CD1c-positive myeloid dendritic cell (primary cell): ENCODE data around the gene CDKN2B-AS1.
A peak's percentile ranks its signal among the peaks of the same experiment; 100 is the strongest.

ENCODE experiments used
- DNase-seq: peaks from one replicate; pipeline ENCODE4 v3.0.0-alpha.2; 2016; ENCODE audit errors: extremely low spot score

CDKN2B-AS1 gene

DNA sequence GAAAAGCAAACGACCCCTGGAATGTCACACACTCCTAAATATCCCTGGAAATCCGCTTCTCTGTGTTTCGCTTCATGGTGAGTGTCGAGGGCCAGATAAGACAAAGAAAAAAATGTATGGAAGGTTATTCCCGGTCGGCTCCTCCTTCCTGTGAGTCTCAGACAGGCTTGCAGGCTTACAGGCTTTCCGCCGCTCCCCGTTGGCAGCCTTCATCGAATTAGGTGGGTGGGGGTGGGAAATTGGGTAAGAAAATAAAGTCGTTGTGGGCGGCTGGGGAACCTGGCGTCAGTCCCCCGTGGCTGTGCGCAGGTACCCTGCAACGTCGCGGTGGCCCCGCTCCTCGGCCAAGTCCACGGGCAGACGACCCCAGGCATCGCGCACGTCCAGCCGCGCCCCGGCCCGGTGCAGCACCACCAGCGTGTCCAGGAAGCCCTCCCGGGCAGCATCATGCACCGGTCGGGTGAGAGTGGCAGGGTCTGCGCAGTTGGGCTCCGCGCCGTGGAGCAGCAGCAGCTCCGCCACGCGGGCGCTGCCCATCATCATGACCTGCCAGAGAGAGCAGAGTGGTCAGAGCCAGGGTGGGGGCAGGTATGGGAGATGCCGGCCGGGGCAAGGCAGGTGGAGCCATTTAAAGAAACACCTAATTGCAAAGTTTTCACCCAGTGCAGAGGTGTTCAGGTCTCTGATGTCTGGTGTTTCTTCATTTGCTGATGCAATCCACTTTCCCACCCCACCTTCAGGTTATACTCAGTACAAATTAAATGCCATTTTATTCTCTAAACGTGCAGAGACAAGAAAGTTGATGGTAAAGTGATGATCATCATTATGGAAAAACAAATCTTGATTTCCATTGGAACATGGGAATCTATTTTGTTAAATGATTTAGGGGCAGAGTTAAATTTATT is 11.4 kb downstream of the CDKN2B-AS1 start:
- no peak for DNase-seq

DNA sequence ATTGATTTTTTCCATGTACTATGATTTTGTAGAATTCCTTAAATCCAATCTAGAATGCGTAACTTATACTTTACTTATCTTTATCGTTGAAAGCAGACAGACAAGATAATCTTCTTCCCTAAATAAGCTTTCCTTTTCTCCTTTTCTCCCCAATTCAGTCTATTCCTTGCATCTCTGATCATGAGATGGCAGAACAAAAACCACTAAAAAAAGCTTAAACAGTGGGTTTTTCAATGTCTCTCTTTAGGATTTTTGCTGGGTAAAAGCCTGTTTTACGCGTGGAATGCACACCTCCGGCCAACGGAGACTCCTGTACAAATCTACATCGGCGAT is 13.8 kb downstream of the CDKN2B-AS1 start:
- DNase-seq = no peak

DNA sequence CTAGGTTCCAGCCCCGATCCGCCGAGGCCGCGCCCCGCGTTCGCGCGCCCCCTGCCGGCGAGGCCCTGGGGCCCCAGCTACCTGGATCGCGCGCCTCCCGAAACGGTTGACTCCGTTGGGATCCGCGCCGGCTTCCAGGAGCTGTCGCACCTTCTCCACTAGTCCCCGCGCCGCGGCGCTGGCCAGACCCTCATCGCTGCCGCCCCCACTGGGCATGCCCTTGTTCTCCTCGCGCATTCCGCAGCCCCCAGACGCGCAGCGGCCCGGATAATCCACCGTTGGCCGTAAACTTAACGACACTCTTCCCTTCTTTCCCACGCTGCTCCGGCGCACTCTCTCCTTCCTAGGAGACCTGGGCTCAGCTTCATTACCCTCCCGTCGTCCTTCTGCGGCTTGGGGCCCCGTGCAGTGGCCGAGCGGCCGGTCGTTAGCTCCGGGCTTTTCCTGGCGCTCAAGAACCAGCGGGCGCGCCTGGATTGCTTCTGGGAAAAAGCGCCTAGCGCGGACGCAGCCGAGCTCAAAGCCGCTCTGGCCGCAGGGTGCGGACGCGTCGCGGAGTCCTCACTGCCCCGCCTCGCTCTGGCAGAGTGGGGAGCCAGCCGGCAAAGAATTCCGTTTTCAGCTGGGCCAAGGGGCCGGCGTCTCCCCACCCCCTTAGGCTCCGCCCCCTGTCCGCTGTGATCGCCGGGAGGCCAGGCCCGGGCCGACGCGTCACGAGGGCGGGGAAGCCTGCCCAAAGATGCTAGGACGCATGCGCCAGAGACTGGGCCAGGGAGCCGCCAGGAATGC is 14.3 kb downstream of the CDKN2B-AS1 start, which contains the start of gene CDKN2B:
CDKN2B (minus strand) TSS at position 589 of the 789 bp plus-strand sequence; CDS start at position 237, 352 bp downstream.
- peak; percentile 94 for DNase-seq

DNA sequence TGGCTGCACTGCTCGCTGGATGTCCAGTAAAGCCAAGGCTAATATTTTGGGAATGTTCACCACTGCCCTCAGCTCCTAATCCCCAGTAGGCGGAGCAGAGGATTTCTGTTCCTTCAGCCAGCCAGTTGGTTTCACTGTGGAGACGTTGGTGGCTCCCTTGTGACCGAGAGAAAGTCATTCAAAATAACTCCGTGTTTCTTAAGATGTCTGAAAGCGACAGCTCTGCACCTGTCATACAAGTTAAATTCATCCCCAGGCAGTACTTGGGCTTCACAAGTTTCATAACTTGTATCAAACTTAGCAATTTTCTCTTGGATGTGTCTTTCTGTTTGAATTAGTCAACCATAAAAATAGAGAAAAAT is 14.9 kb downstream of the CDKN2B-AS1 start:
- DNase-seq = no peak

DNA sequence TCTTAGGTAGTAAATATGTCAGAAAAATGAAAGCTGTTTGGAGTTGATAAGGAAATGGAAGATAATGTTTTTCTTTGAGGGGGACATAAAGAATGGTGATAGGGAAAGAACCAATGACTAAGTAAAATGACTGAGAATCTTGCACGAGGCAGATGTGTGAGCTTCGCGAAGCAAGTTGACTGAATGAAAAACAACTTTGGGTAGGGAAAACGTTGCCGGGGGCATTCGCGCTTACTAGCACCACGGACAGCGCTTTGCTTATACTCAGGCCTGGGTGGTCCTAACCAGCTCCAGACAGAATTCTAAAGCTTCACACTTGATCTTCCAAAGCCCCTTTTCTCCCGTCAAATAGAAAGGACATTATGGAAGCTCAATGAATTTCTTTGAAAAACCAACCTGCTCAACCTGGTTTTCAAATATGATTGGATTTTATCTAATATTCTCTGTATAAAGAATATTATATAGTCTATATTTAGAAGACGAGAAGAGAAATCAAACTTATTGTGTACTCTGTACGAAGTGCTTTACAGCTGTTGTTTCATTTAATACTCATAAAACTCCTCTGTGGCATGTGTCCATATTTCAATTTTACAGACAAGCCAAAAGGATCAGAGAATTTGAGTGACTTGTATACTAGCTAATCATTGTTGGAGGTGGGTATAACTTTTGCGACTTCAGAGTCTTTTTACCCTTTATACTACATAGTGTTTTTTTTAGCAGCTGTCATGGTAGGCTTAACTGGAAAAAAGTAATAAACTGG is 16.5 kb downstream of the CDKN2B-AS1 start:
- no peak for DNase-seq

DNA sequence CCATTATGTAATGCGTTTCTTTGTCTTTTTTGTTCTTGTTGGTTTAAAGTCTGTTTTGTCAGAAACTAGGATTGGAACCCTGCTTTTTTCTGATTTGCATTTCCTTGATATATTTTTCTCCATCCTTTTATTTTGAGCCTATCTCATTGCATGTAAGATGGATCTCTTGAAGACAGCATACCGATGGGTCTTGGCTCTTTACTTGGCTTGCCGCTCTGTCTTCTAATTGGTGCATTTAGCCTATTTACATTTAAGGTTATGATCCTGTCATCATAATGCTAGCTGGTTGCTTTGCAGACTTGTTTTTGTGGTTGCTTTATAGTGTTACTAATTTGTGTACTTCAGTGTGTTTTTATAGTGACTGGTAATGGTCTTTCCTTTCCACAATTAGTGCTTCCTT is 27.8 kb downstream of the CDKN2B-AS1 start:
- DNase-seq = no peak

DNA sequence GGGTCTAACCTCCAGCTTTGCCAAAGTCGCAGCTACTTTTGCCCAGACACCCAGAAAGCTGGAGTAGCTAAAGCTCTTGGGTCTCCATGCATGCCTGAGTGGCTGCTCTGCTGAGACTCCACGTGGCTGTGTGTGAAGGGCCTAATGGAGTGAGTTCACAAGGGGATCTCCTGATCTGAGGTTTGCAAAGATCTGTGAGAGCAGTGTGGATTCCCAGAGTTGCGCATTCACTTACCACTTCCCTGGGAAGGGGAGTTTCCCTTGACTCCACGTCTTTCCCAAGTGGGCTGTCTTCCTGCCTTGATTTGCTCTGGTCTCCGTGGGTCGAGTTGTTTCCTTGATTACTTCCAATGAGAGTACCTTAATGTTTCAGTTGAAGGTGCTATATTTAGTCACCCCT is 32.1 kb downstream of the CDKN2B-AS1 start:
- DNase-seq = no peak

DNA sequence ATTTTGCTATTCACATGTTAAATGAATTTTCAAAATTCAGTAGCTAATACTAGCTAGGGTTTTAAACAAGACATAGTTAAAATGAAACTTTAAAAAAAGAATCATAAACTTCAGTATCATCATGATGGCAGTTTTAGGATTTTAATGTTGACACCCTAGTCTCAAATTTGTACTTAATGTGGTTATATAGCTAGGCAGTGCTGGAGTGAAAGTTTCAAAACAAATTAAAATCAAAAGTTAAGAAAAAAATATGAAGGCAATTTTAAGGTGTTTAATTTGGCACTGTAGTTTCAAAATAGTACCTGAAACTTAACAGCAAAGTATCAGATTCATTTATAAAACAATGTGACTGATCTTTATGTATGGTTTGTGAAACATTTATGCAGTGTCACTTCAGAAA is 33.8 kb downstream of the CDKN2B-AS1 start:
- DNase-seq = no peak

DNA sequence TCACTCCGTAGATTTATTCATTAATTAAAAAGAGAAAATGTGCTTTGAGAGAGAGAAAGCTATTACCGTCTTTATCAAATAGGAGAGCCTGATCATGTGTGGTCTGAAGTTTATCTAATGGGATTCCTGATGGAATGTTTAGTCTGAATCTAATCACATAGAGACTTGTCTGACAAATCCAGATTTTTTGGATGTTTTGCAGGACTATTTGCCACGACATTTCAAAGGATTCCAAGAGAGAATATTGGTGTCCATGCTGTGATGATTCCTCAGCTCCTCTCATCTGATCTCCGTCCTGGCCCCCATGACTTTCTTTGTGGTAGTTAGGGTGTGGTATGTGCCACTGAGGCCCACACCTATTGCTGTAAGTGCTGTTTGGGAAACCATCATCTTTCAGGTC is 34.6 kb downstream of the CDKN2B-AS1 start:
- no peak for DNase-seq

DNA sequence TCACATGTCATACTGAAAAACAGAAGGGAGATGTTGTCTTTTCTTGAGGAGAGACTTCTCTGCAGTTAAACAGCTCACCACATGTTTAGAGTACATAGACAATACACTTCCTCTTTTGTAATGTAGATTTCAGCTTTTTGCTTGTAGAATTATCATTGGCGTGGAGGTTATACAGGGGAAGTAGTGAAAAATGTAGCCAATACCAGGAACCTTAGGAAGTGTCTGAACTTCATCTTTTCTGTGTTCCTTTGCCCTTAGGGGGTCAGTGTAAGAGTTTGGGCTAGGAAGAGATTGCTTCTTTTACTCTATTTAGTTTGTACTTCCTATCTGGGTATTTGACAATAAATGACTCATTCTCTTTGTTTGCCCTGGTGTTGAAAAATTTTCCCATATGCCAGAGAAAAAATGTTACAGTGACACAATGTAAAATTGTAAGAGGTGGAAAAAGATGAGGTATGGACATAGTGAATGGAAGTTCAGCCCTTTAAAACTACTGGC is 35.6 kb downstream of the CDKN2B-AS1 start:
- DNase-seq = peak; percentile 84

DNA sequence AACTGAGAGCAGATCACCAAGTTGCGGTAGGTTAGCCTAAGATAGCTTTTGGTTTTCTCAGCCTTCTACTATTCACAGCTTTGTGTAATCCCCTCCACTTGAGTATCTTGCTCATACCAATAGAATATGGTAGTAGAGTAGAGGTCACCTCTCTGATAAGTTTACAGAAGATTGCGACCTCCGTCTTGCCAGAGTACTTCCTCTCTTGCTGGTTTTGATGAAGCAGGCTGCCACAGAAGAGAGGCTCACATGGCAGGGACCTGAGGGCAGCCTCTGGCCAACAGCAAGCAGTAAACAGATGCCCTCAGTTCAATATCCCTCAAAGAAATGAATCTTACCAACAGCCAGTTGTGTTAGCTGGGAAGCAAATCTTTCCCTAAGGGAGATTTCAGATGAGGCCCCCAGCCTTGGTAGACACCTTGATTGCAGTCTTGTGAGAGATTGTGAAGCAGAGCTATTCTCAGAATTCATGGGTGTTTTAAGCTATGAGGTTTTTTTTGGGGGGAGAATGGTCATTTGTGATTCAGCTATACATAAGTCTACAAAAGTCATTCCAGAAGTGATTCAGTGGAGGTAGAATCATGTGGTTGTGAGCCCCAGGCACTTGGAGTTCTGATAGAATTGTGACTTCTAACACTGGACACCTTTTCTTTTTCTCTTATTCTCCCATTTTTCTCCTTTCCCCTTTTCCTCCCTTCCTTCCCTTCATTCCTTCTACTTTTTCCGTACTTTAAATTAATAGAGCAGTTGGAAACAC is 37.2 kb downstream of the CDKN2B-AS1 start:
- DNase-seq = peak; percentile 16

DNA sequence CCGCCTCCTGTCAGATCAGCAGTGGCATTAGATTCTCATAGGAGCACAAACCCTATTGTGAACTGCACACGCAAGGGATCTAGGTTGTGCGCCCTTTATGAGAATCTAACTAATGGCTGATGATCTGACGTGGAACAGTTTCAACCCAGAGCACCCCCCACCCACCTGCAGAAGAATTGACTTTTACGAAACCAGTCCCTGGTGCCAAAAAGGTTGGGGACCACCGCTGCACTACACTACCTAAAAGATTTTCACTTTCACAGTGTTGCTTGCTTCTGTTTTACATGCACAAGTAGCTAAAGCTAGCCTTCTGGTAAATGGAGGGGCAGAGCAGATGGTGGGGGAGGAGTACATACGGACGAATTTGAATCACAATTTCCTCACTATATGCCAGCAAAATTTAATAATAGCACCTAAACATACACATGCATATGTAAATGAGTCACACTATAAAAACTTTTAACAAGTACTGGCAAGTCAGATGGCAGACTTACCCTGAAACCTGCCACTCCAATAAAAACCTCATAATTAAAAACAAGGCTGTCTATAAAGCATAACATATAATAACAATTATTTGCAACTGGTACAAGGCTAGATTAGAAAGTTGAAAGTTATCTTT is 38.5 kb downstream of the CDKN2B-AS1 start:
- DNase-seq = no peak

DNA sequence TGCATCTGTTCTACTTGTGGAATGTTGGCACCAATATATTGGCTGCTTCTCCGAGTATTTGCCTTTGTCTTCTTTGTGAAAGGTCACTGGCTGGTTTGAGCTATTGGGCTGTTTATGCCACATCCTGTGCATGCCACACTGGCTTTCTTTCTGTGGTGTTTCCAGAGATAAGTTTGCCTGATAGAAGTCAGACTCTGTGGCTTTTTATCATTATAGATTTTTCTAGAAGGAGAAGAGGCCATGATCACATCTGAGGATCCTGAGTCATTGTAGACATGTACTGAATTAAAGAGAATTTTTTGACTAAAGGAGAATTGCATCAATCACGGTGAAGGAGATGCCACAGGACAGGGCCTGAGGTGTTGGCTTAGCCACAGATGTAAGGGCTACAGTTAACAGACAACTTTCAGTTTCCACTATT is 41.0 kb downstream of the CDKN2B-AS1 start:
- DNase-seq = no peak

DNA sequence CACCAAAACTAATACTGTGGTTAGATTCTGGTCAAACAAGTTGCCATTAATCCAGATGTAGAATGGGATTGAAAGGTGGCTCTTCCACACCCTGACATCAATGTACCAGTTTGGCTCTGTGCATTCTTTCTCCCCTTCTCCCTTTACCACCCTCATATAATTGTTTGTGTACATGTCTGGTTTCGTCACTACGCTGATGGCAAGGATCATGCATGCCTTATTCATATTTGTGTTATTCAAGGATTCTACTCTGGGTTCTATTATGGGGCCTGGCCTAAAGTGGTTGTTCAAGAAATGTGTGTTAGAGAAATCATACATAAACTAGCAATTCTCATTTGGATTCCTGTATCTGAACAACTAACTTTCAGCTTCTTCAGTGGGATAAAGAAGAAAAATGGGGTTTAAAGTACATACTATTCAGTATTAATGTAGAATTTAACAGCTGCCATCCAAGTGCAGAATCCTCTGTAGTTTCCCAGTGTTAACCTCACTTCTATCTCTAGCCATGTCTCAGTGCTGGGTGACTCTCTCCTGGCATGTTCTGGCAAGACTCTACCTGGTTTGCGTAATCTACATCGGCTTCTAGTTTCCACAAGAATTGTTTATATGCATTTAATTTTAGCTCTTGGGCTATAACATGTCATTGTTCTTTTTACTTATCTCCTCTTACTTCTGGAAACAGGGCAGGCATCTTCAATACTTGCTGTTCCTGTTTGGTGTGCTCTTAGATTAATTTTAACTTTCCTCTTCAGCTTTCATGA is 42.5 kb downstream of the CDKN2B-AS1 start:
- DNase-seq = no peak

DNA sequence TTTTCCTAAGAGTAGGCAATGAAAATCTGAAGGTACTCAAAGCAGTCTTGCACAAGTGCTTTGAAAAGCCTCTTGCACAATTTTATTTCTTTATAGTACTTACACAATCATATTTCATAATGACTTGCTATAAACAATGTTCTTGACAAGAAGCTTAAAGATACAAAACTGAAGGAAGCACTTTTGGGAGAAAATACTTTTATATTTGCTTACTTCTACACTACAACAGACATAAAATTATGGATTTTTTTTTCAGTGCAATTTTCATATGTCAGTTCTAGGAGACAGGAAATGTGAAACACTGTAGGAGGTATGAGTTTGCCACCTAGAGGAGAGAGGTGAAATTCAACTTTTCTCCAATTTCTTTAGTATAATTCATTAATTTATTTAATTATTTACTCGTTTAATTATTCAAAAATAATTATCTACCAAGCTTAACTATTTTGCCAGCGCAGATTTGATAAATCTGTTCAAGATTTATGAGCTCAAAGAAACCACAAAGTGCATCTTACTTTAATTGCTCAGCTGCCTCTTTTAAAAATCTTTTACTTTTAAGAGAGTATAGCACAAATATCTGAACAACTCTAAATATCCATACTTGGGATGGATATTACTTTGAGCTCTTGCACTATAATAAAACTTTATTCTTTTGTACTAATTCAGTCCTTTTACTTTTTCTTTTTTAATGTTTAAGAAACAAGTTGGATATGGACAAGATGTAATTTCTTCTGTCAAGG is 43.5 kb downstream of the CDKN2B-AS1 start:
- DNase-seq = peak; percentile 41

DNA sequence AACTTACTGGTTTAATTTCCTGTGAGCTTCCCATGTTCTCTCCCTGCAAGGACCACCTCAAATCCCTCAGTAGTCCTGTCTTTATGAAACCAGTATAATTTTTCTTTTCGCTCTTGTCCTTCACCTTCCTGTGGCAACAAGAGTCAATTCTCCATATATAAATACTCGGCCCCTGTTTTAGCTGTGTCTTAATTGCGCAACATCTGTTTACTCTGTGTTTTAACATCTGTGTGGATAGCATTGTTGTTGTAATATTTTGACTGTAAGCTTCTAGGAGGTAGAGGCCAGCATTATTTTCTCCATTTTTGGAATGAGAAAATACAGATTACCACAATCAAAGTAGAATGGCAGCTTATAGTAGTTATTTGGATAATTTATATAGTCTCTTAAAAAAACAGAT is 44.7 kb downstream of the CDKN2B-AS1 start:
- no peak for DNase-seq

DNA sequence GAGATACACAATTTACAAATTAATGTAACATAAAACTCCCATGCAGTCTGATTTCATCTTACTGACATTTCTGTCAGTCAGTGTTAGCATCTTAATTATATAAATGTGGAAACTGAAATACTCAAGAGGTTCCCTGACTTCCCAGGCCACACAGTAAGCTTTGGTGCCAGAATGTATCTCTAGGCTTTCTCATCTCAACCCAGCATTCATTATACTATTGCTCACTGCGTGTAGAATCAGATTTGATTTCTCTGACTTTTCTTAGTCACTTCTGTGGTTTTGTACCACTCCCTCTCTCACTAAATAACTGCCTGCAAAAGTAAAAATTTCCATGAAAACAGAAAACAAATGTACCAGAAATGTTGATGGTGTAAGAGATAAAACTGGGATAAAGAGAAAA is 46.2 kb downstream of the CDKN2B-AS1 start:
- no peak for DNase-seq

DNA sequence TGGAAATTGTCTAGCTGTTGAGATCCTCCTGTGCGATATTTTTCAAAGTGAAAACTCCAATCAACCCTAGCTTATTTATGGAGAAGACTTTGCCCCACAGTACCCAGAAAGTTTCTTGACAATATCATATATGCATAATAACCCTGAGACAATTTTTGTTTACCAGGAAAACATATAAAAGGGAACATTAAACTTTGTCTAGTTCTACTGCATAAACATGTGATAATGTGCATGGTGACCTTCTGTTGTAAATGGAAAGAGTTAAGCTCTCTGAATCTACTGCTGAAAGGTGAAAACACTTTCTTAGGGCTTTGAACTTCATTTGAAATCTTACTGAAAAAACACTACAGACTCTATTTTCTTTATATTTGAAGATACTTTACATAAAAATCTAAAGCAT is 46.8 kb downstream of the CDKN2B-AS1 start:
- no peak for DNase-seq

DNA sequence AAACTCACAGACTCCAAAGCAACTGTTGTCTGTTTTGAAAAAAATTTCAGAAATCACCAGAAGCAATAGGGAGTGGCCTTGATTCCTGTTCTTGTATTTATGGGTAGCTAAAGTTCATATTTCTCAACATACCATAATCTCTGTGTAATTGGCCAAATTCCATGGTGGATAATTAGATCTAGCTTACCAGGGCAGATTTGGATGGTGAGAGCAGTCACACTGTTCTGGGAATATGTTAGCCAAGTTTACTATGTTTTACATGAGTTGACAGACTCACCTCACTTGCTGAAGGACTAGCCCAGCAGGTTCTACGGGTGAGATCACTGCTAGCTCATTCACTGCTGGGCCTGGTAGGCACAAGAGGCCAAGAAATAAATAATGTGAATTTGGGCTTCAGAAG is 47.2 kb downstream of the CDKN2B-AS1 start:
- DNase-seq = no peak
